ENCODE results near the gene ZBTB7C.

DNA sequence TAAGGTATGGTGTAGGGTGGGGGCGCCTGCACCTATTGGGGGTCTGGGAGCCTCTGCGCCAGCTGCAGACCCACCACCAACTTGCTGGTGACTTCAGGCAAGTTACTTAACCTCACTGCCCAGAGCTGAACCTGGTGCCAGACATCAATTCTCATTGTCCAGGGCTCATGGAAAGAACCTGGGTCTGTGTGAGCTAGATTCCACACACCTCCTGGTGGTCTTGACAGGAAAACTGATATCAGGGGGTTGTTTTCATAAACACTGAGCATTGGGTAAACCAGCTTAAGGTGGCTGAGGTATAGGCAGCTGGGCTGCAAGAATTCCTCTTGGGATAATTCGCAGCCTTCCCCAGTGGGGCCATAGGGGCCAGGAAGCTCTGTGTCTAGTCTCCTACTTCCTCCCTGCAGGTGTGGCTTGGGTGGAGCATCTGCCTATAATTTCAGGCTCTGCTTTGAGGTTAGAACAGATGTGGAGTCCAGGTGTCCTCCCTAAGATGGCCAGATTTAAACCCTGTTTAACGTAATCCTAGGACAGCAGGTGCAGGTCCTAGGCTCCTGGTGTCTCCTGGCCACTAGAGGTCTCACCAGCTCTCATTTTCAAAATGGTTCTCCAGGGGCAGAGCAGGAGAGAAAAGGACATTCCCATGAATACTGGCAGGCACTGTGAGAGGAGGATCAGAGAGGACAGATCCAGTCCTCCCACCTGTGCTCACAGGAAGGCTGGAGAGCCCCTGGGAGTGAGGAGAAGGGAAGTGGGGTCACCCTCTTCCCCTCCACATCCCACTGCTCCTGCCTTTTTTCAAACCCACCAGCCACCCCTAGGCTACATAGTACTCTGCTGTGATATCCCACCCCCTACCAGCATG, 378.3 kb downstream of the ZBTB7C start:
- TF ChIP-seq CTCF (conservative IDR thresholded peaks at IDR 0.05 in 1 of 2, IDR thresholded peaks at IDR 0.05 in 1 of 2; ENCODE audit: extremely low read depth in 1 of 2, insufficient read depth in 1 of 2, low read depth in 1 of 2, low read length in 2 of 2), result peak; percentile 89 to 91
- TF ChIP-seq EZH2 (IDR thresholded peaks at IDR 0.05; ENCODE audit: borderline replicate concordance, low read length), result no peak

Data from mammary epithelial cell (primary cell).